GOT3 (cell line): ENCODE measurements around the gene KDM5C.
"Not testable (repeated sequence)": the region's sequence is repeated elsewhere in the genome, so short reads cannot be mapped to it uniquely, and the experiment has no call there.

ENCODE experiments used
- DNase-seq: peaks from one replicate; lab custom pipeline; 2025; ENCODE audit warnings: mixed read lengths; lab: John Stamatoyannopoulos, UW

The KDM5C gene

GRCh38 chrX:53190363-53190960, 34.5 kb downstream of the KDM5C start:
- DNase-seq = no peak

- no peak for DNase-seq
Measured at GRCh38 chrX:53188763-53189162, 36.2 kb downstream of the KDM5C start.

DNA sequence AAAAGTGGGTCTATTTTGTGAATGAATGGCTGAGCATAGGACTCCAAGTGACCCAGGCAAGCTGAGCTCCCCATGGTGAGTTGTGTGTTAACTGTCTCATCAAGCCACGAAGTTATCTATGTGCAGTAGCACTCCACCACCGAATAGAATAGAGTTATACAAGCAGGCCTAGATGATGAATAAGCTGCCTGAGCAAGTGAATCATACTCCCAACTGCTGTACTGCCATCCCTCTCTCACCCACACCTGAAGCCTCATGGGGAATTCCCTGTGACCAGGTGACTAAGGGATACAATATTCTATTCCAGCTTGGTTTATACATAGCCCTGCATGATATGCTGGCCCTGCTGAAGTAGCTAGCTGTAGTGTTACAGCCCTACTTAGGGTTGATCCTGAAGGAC, 38.7 kb downstream of the KDM5C start:
- no peak for DNase-seq

- no peak for DNase-seq
Measured at GRCh38 chrX:53184836-53185235, 40.2 kb downstream of the KDM5C start.

GRCh38 chrX:53171356-53171755, 53.7 kb downstream of the KDM5C start:
- DNase-seq = no peak

- no peak for DNase-seq
Measured at GRCh38 chrX:53166103-53166502, 58.9 kb downstream of the KDM5C start.

- DNase-seq = not testable (repeated sequence)
Measured at GRCh38 chrX:53164566-53164965, 60.4 kb downstream of the KDM5C start.

DNA sequence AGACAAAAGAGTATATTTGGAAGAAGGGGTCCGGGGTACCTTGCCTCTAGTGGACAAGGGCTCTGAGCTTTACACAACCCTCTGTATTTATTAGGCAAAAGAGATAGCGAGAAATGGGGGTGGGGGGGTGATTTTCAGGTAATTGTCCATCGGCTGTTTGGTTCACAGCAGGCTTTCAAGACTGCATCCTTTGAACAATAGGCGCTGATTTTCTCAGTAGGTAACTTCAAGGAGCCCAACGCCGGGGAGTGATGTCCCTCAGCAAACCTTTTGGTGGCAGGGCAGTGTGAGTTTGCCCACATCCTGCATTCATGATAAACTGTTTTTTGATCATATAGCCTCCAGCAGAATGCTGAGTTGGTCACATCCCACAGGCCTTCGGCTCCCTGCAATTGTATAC, 61.6 kb downstream of the KDM5C start:
- no peak for DNase-seq

DNA sequence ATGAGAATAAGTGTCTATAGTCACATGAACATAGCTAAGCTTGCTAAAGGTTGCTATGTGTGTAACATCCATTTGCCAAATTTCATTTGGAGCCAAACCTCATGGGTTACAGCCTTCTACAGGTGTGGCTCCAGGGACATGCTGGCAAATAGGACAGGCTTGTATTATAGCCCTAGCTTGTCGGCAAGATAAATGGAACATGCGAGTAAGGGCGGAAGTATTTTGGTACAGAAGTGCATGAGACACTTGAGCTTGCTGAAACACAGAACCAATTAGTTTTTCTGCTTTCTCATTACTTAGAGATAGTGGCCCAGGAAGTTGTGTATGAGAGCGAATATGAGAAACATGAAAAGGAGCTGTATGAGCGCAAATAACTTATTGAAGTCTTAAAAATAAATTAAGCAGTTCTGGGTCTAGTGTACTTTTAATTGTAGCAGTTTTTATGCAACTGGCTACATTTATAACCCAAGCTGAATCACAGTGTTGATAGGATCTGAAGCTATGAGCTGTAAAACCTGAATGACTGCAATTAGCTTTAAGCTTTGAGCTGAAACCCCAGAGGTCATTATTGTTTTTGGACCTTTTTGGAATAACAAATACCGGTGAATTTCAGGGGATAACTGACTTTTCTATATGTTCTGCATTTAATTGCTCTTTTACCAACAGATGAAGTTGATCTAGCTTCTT, 64.6 kb downstream of the KDM5C start:
- DNase-seq = no peak

DNA sequence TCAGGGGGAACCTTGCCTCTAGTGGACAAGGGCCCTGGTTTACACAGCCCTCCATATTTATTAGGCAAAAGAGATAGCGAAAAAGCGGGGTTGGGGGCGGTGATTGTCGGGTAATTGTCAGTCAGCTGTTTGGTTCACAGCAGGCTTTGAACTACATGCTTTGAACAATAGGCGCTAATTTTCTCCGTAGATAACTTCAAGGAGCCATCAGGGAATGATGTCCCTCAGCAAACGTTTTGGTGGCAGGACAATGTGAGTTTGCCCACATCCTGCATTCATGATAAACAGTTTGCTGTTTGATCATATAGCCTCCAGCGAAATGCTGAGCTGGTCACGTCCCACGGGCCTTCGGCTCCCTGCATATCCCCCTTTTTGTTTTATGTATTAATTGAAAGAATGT, 65.8 kb downstream of the KDM5C start:
- DNase-seq = no peak

DNA sequence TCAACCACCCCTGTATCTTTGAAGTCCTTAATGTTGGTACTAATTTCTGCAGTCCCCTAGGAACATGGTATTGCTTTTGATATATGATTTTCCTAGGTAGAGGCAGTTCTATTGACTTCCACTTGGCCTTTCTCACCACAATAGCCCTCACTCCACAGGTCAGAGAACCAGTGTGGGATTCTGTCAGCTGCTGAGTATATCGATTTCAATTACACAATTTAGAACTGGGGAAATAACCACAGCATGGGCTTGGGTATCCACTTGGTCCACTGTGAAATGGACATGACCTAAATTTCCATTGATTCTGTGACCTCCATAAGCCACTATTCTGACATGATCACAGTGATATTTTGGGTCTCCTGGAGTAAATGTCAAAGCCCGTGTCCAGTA, 68.8 kb downstream of the KDM5C start:
- no peak for DNase-seq

DNA sequence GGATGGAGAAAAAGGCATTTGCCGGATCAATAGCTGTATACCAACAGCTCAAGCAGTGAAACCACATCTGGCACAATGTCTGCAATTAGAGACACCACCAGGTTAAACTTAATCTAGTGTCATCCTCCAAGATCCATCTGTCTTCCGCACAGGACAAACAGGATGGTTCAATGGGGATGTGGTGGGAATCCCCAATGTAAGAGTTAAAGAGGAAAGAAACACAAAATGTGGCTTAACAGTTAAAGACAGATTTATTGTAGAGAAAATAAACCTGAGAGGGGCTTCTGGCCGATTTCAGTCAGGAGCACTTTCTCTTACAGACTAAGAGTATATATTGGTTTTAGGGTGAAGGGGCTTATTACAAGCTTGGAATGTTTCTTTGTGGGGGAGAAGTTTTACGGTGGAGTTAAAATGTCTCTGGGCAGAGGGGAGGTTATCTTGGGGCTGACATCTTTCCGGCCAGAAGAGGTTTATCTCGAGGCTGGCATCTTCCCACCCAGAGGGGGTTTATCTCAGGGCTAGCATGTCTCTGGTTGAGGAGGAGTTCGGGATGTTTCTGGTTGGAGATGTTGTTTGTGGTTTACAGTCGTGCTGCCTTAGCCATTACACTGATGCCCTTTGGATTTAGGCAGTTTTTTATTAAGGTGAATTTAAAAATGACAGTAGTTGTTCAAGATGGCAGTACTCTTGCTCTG, 69.3 kb downstream of the KDM5C start:
- no peak for DNase-seq

DNA sequence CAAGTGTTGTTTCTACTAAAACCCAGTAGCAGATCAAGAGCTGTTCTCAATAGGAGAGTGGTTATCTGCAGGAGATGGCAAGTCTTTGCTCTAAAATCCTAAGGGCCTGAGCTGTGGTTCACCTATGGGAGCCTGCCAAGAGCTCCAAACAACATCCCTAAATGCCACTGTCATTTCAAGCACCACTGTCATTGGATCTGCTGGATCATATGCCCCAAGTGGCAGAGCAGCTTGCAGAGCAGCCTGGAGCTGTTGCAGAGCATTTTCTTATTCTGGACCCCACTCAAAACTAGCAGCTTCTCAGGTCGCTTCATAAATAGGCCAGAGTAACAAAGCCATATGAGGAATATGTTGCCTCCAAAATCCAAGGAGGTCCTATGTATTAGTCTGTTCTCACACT, 71.4 kb downstream of the KDM5C start:
- no peak for DNase-seq
